PFSK-1 (cell line): ENCODE measurements around the gene CREB3L2.

ENCODE experiments used
- FOXP2 ChIP-seq: optimal IDR thresholded peaks from 2 replicates; pipeline ENCODE3; 2011; ENCODE audit warnings: borderline replicate concordance, control low read depth, inconsistent platforms; ENCODE audit not compliant: insufficient read depth; ENCODE audit errors: extremely low read length, extremely low read depth
- POLR2AphosphoS5 ChIP-seq: IDR thresholded peaks from 2 replicates; pipeline ENCODE4 v1.6.1; 2012; ENCODE audit warnings: low read depth, mild to moderate bottlenecking, control low read depth, low read length, moderate library complexity
- TF ChIP-seq, protein P1 (sequence below), 2 experiments: IDR thresholded peaks; 2 replicates each; pipeline versions ENCODE4 v1.6.1 to v1.8.0; 2011 to 2012; ENCODE audit warnings: low read depth in 2 of 2, low read length in 2 of 2, control low read depth in 1 of 2, inconsistent platforms in 1 of 2, mild to moderate bottlenecking in 1 of 2, moderate library complexity in 1 of 2; ENCODE audit not compliant: insufficient read depth in 1 of 2

DNA sequence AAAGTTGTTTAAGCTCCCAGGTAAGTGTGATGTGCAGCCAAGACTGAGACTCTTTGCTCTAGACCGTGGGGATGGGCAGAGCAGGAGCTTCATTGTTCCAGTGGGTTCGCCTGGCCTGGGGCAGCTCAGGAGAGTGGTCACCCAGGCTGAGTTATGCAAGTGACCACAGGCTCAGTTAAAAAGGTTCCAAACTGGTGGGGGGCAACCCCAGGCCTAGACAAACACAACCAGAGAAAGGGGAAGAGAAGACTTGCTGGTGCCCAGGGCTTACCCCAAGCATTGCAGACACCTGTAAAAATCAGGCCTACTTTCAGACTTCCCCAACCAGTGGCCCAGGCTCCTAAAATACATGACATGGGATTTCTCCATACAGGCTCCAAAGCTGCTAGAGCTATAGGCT lies 21.6 kb downstream of the CREB3L2 start:
- TF ChIP-seq FOXP2 (no peak), POLR2AphosphoS5 (no peak)
- TF ChIP-seq, protein P1, sequence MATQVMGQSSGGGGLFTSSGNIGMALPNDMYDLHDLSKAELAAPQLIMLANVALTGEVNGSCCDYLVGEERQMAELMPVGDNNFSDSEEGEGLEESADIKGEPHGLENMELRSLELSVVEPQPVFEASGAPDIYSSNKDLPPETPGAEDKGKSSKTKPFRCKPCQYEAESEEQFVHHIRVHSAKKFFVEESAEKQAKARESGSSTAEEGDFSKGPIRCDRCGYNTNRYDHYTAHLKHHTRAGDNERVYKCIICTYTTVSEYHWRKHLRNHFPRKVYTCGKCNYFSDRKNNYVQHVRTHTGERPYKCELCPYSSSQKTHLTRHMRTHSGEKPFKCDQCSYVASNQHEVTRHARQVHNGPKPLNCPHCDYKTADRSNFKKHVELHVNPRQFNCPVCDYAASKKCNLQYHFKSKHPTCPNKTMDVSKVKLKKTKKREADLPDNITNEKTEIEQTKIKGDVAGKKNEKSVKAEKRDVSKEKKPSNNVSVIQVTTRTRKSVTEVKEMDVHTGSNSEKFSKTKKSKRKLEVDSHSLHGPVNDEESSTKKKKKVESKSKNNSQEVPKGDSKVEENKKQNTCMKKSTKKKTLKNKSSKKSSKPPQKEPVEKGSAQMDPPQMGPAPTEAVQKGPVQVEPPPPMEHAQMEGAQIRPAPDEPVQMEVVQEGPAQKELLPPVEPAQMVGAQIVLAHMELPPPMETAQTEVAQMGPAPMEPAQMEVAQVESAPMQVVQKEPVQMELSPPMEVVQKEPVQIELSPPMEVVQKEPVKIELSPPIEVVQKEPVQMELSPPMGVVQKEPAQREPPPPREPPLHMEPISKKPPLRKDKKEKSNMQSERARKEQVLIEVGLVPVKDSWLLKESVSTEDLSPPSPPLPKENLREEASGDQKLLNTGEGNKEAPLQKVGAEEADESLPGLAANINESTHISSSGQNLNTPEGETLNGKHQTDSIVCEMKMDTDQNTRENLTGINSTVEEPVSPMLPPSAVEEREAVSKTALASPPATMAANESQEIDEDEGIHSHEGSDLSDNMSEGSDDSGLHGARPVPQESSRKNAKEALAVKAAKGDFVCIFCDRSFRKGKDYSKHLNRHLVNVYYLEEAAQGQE (IDR thresholded peaks at IDR 0.05; ENCODE audit: insufficient read depth in 1 of 2, low read depth in 2 of 2, low read length in 2 of 2): no peak
